Left forelimb (tissue), 1 donor: ENCODE data around the gene GTF3C1.
"Not testable (repeated sequence)": the region's sequence is repeated elsewhere in the genome, so short reads cannot be mapped to it uniquely, and the experiment has no call there.

Source experiments
- DNase-seq: peaks from one replicate; pipeline ENCODE4 v3.0.0-alpha.2; 2018; ENCODE audit warnings: low spot score

Gene GTF3C1, protein sequence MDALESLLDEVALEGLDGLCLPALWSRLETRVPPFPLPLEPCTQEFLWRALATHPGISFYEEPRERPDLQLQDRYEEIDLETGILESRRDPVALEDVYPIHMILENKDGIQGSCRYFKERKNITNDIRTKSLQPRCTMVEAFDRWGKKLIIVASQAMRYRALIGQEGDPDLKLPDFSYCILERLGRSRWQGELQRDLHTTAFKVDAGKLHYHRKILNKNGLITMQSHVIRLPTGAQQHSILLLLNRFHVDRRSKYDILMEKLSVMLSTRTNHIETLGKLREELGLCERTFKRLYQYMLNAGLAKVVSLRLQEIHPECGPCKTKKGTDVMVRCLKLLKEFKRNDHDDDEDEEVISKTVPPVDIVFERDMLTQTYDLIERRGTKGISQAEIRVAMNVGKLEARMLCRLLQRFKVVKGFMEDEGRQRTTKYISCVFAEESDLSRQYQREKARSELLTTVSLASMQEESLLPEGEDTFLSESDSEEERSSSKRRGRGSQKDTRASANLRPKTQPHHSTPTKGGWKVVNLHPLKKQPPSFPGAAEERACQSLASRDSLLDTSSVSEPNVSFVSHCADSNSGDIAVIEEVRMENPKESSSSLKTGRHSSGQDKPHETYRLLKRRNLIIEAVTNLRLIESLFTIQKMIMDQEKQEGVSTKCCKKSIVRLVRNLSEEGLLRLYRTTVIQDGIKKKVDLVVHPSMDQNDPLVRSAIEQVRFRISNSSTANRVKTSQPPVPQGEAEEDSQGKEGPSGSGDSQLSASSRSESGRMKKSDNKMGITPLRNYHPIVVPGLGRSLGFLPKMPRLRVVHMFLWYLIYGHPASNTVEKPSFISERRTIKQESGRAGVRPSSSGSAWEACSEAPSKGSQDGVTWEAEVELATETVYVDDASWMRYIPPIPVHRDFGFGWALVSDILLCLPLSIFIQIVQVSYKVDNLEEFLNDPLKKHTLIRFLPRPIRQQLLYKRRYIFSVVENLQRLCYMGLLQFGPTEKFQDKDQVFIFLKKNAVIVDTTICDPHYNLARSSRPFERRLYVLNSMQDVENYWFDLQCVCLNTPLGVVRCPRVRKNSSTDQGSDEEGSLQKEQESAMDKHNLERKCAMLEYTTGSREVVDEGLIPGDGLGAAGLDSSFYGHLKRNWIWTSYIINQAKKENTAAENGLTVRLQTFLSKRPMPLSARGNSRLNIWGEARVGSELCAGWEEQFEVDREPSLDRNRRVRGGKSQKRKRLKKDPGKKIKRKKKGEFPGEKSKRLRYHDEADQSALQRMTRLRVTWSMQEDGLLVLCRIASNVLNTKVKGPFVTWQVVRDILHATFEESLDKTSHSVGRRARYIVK (N-terminal part only)

DNA sequence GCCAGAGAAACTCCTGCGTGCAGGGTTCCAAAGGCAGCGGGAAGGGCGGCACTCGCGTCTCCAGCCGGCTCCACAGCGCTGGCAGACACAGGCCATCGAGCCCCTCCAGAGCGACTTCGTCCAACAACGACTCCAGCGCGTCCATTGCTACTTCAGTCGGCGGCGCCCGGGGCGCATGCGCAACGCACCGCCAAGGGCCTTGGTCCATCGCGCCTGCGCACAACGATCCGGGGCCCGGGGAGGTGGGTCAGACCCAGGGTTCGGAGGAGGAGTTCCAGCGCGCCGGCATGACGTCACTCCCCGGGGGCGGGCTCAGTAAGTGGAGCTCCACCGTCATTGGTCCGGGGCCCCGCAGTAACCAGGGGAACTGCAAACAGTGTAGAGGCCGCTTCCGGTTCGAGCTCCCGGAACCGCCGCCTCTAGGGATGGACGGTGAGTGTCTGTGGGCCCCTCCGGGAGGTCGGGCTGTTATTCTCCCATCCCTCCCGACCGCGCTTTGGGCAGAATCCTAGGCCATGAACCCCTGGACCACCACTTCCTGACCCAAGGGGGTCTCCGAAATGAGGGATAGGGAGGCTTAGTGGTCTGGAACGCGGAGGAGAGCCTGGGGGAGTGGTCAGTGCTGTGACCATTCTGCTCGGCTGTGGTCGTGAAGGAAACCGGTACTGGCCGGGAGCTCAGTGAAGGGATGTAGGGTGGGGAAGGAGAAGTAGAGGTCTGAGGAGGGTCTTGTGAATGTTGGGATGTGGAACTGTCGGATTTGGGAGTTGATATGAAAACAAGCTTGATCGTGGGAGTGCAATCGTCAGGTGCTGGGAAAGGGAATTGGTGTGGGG lies at the start of gene GTF3C1, which contains the start of gene KATNIP:
Gene GTF3C1 (minus strand): TSS at position 168 of the 836 bp plus-strand sequence. CDS start 23 bp downstream, at position 145.
Gene KATNIP (plus strand): TSS at position 399 of the 836 bp plus-strand sequence. CDS start 27 bp downstream, at position 426.
- DNase-seq, result peak; percentile 100

DNA sequence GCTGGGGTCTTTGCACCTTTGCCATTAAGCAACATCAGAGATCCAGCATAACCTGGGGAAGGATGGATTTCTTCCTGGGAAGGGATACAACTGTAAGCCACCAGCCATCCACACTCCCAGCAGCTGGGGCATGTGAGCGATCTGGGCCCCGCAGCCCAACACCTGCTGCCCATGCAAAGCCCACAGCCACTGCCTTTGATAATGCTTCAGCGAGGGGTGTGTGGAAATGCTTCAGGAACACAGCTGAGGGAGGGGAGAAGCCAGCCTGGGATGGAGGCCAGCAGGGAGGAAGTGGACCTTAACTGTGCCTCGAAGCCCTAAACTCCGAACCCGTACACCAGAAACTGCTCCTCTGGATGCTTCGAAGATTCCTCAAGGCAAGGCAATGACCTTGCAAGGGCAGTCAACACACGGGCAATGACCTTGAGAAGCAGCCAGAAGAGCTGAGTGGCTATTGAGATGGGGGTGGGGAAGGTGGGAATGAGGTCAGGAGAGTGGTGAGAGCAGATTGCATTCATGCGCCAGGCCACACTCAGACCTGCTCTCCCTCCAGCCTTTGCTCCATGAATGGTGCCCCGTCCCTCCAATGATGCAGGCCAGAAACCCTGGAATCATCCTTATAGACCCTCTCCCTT lies 49.3 kb upstream of the GTF3C1 start:
- DNase-seq, result no peak

DNA sequence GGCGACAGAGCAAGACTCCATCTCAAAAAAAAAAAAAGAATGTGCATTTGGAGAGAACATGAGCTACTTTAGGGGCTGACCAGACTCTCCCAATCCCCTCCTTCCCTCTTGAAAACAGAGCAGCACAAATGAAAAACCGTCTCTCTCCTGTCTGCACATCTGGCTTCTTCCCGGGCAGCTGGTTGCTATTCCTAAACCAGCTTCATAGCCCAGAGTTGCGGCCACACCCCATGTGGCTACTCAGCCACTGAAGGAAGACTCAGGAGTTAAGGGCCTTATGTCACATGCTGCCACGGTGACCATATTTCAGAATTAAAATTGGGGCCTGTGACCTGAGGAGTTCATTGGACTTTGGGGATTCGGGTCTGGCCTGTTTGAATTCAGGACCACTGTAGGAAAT lies 48.5 kb upstream of the GTF3C1 start:
- no peak for DNase-seq

DNA sequence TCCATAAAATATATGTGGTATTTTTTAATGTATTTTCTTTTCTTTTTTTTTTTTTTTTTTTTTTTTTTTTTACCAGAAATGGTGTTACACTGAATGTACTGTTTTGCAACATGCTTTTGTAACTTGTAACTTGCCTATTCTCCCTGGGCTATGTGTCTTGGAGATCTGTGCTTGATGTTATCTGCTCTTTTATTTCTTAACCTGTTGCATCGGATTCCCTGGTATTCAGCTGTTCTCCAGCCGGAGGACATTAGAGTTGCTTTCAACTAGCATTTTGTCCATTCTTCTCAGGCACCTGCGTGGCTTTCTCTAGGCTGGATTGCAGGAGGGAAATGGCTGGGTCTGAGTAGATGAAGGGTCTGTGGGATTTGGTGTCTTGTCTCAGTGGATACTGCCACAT lies 47.6 kb upstream of the GTF3C1 start:
- DNase-seq, result no peak

DNA sequence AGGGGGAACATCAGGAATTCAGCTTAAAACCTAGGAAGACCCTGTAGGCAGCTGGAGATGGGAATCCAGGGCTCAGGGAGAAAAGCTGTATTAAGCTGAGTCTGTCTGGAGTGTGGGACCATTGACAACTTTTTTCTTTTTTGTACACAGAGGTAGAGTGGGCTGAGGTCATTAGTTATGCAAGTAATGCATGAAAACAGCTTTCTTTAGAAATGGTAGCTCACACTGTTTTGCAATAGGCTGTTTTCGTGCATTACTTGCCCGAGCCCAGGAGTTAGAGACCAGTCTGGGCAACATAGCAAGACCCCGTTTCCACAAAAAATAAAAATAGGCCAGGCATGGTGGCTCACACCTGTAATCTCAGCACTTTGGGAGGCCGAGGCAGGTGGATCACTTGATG lies 46.7 kb upstream of the GTF3C1 start:
- no peak for DNase-seq

DNA sequence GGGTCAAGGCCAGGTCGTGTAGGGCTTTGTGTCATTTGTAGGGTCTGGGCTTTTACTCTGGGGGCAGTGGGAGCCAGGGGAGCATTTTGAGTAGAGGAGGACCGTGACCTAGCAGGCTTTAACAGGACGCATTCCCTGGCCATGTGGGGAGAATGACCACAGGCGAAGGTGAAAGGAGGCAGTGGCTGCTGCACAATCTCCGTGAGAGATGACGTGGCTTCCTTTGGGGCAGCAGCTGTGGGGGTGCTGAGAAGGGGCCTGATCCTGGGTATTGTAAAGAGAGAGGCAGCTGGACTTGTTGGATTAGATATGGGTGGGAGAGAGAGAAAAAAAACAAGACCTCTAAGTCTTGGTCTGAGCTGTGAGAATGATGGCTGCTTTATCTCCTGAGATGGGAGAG lies 46.3 kb upstream of the GTF3C1 start:
- DNase-seq, result no peak

DNA sequence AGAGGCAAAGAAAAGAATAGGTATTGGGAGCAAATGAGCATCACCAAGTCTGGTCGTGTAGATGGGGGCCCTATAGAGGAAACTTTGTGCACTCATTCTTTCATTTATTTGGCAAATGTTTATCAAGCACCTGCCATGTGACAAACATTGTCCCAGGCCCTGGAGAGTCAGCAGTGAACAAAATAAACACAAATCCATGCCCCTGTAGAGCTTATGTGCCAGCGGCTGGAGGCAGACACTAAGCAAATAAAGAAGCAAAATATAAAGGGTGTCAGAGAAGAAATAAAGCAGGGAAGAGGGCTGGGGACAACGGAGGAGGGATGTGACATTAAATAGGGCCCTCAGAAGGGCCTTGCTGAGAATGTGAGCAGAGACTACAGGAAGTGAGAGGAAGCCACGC lies 45.8 kb upstream of the GTF3C1 start:
- no peak for DNase-seq

DNA sequence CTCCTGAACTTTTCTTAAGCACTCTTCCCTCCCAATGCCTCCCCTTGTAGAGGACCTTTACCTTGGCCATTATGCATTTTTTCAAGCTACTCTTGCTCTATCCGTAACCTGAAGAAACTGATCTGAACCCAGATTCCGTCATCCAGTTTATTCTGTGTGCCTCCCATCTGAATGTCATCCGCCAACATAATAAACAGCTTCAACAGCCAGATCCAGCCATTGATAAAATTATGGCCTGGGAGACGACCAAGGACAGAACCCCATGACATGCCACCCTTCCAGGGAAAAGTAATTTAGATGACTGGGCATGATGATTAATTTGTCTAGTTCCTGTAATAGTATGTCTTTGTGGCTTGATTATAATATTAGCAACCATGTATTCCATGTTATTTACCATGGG lies 42.1 kb upstream of the GTF3C1 start:
- DNase-seq, result no peak

DNA sequence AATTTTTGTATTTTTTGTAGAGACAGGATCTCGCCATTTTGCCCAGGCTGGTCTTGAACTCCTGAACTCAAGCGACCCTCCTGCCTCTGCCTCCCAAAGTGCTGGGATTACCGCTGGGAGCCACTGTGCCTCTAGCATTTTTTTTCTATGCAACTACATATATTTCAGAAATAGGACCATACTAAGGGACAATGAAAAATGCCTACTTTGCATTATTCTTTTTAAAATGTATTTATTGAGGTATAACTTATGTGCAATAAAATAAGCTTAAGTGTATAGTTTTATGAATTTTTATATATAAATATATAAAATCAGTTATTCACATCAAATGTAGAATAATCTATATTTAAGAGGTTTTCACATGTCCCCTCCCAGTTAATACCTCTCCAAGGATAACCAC lies 38.3 kb upstream of the GTF3C1 start:
- DNase-seq, result no peak

DNA sequence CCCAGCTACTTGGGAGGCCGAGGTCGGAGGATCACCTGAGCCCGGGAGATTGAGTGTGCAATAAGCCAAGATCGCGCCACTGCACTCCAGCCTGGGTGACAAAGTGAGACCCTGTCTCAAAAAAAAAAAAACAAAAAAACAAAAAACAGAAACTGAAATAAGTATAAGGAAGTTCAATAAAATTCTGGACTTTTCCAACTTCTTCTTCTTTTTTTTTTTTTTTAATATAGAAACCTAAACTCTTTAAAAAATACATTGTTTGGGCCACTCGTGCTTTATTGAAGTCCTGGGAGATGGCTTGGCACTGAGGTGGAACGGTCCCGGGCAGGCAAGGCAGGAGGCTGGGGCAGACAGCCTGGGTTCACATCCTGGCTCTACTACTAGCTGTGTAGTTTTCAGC lies 37.0 kb upstream of the GTF3C1 start:
- no peak for DNase-seq

DNA sequence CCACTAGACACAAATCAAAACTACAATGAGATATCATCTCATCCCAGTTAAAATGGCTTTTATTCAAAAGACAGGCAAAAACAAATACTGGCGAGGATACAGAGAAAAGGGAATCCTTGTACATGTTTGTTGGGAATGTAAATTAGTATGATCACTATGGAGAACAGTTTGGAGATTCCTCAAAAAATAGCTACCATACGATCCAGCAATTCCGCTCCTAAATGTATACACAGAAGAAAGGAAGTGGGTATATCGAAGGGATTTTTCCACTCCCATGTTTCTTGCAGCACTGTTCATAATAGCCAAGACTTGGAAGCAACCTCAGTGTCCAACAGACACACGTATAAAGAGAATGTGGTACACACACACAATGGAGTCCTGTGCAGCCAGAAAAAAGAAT lies 35.5 kb upstream of the GTF3C1 start:
- DNase-seq, result no peak

DNA sequence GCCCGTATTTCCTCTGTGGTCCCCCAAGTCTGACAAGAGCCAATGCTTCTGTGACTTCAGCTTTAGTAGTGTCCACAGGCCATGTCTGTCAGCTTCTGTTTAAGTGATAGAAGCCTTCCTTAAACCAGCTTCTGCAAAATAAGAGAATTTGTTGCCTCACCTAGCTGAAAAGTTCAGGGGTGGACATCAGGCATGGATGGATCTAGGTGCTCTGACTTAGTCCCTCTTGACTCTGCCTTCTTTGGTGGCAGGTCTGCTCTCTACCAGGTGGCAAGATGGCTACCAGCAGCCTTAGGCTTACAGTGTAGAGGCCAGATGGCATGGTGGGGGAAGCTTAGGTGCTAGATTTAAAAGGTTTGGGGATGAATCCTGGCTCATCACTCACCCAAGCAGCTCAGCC lies 33.9 kb upstream of the GTF3C1 start:
- DNase-seq, result no peak

DNA sequence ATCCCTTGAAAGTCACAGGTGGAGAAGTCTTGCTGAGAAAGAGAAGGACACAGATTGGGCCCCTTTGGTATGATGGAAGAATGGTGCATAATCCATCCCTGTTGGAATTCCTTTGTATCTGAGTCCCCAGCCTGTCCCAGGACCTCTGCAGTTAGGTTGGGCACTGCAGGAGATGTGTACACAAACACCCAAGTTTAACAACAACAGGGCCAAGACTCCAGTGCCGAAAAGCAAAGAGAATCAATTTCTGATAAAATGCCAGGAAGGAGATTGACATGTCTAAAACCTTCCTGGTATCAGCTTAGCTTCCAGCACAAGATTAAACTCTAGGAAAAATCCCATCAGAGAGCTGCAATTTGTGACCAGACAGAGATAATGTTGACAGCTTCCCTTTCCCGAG lies 33.2 kb upstream of the GTF3C1 start:
- DNase-seq, result no peak

DNA sequence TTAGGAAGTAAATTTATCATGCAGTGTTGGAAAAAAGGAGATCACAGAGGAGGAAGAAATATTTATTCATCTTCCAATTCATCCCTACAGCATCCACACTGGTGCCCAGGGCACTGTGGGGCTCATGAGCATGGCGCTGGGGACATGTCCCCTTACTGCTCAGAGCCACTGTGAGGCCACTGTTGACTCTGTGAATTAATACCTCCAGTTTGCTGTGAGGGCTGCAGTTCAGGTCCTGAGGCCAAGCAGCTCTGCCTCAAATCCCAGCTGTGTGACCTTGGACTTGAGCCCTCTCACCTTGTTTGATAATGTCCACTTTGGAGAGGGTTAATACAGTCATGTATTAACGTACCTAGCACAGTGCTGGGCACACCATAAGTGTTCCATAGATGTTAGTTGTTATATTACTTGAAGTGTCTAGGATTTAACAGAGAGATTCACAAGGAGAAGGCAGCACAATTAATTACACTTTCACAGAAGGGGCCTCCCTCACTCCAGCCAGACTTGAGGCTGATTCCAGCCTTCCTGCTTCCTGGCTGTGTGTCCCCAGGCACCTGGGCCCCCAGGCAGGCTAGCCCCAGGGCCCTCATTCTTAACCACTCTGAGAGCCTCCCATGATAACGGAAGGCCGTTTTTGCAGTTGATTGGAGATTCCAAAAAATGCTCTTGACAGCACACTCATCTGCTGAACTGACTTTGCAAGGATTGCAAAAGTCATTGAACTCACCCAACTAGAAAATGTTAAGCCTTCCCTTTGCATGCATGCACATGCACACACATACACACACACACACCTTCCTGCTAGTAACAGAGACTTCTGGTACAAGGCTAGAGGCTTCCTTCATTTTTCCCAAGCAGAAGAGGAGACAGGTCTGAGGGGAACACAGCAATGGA lies 29.6 kb upstream of the GTF3C1 start:
- DNase-seq, result no peak

DNA sequence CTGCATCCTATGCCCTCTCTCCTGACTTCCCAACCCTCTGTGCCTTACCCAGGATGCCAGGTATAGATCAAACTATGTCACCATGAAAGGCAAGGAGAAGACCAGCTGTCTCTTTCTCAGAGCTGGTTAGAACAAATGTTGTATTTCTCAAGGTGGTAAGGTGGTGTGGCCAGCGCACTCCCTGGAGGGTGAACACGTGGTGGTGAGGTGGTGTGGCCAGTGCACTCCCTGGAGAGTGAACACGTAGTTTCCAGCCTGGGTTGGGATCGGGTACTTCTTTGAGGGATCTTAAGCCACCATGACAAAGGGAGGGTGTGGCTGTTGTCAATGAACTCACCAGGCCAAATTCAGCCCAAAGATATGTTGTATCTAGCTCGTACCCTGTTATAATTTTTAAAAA lies 27.0 kb upstream of the GTF3C1 start:
- no peak for DNase-seq

DNA sequence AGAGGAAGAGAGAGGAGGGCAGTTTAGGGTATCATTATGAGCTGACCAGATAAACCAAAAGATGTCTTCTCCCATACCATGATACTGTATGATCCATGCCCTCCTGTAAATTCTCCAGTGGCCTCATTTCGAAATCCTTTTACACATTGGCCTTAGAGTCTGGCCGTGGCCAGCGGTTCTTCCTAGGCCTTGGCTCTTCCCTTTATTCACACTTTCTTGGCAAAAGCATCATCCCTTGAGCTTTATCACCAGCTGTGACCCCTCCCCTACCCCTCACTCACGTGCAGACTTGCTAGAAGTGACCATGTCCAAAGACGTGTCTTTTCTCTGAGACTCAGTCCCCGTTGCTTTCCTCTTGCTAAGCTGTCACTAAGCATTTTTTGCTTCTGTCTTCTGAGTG lies 23.0 kb upstream of the GTF3C1 start:
- DNase-seq, result no peak

DNA sequence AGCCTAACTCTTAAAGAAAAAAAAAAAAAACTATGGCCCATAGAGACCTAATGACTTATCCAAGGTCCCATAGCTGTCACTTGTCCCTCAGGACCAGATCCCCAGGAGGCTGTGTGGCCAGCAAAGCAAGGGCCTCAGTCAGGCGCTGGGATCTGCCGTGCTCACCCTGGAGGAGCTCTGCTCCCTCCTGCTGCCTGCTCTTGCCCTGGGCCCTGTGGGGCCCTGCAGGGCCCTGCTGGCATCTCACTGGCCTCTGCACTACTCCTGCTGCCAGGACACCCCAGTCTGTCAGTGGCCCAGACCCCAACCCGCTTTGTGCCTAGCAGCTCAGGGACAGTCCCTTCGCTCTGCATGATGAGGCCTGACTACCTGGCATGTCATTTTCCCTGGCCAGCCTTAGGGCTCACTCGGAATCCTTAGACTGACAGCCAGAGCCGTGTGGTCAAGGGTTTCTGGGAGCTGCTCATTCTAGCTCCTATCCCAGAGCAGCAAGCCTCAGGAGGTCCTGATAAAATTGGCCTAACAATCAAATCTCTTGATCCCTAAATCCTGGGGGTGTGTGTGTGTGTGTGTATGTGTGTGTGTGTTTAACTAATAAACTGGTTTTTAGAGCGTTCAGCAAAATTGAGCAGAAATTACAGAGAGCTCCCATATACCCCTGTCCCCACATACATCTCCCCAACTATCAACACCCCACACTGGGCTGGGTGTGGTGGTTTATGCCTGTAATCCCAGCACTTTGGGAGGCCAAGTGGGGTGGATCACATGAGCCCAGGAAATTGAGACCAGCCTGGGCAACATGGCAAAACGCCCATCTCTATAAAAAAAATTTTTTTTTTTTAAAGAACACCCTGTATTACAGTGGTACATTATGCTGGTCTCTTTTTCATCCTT lies 22.0 kb upstream of the GTF3C1 start:
- no peak for DNase-seq

DNA sequence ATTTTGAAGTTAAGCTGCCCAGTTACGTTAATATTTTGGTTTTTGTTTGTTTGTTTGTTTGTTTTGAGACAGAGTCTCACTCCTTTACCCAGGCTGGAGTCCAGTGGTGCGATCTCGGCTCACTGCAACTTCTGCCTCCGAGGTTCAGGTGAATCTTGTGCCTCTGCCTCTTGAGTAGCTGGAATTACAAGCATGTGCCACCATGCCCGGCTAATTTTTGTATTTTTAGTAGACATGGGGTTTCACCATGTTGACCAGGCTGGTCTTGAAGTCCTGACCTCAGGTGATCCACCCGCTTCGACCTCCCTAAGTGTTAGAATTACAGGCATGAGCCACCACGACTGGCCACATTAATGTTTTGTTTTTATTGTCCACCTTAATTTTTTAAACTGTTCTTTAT lies 21.3 kb upstream of the GTF3C1 start:
- not testable (repeated sequence) for DNase-seq

DNA sequence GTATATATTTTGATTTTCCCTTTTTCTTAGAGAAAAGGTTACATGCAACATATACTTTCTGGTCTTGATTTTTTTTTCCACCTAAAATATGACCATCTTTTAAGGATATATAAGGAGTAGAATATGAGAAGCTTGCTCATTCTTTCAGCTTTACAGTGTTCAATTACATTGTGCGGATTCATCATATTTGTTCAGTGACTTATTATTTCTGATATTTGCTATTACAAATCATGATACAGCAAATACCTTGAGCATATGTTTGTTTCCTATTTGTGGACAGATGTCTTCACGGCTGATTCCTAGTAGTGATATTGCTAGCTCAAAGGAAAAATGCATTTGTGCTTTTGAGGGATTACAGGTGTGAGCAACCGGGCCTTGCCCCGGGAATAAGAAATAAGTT lies 18.4 kb upstream of the GTF3C1 start:
- DNase-seq, result no peak
